Measurements from ENCODE around the gene IL17B. TPM values are rescaled to one million over a fixed set of nuclear protein-coding genes. Genes with fewer than 3 reads are reported as not detected.

The IL17B gene
- total RNA-seq, 1 experiment from 2014 or later = not detected

GRCh38 chr5:149357370-149358293 lies 21.5 kb downstream of the IL17B start, which contains the start of gene PCYOX1L:
Gene PCYOX1L (plus strand): TSS chr5:149358046. CDS start chr5:149358069, 23 bp downstream.
- H3K4ac ChIP-seq (ENCODE audit: low read depth, low read length) = no peak within 1 kb of the TSS
- H3K27me3 Mint-ChIP-seq (ENCODE audit: low read depth) = peaks cover 4% of the 10 kb centered on the region; the same call in 1 of the 2 replicates
- no peaks in the 10 kb centered on the region for H3K79me2 ChIP-seq (ENCODE audit: insufficient read depth, low read length)
- H2BK20ac ChIP-seq (ENCODE audit: low read depth, low read length, poor library complexity, severe bottlenecking) = no peak within 1 kb of the TSS
- peak within 1 kb of the TSS; percentile 16 for H3K9ac ChIP-seq (ENCODE audit: extremely low read depth, insufficient read length, low read length)
- no peak within 1 kb of the TSS for H3T11ph ChIP-seq (ENCODE audit: low read length)
- no peaks in the 10 kb centered on the region for H4K20me1 ChIP-seq (ENCODE audit: control insufficient read depth, insufficient read depth, insufficient read length)
- peaks cover 18% of the 10 kb centered on the region in 2 experiments for H3K4me1 Mint-ChIP-seq
- H3K4me1 ChIP-seq (ENCODE audit: insufficient read depth, low read length) = no peaks in the 10 kb centered on the region; the same call in 1 of the 2 replicates
- DNase-seq = peak; percentile 98
- no peak within 1 kb of the TSS for H2BK15ac ChIP-seq (ENCODE audit: low read depth, low read length)
- H2BK5ac ChIP-seq (ENCODE audit: insufficient read length, low read length) = no peak within 1 kb of the TSS
- no peaks in the 10 kb centered on the region for H3K9me3 ChIP-seq (ENCODE audit: control insufficient read depth, low read depth, low read length)
- no peak within 1 kb of the TSS for H2BK12ac ChIP-seq (ENCODE audit: insufficient read length, low read depth, low read length)
- H3K27me3 ChIP-seq (ENCODE audit: insufficient read depth, low read length) = no peaks in the 10 kb centered on the region
- H3K4me2 ChIP-seq (ENCODE audit: insufficient read depth, insufficient read length, low read length) = peak within 1 kb of the TSS; percentile 75
- H3K4me3 Mint-ChIP-seq = peak within 1 kb of the TSS; percentile 93 to 97
- no peak within 1 kb of the TSS for H3K14ac ChIP-seq (ENCODE audit: insufficient read depth, low read length)
- H3K79me1 ChIP-seq (ENCODE audit: insufficient read depth, low read depth, low read length, poor library complexity, severe bottlenecking) = no peaks in the 10 kb centered on the region
- H4K91ac ChIP-seq (ENCODE audit: insufficient read length, low read depth, low read length) = no peak within 1 kb of the TSS
- H3K18ac ChIP-seq (ENCODE audit: insufficient read length, low read depth, low read length) = no peak within 1 kb of the TSS
- H3K56ac ChIP-seq (ENCODE audit: insufficient read length, low read depth, low read length) = no peak within 1 kb of the TSS
- H4K8ac ChIP-seq (replicated peaks; ENCODE audit: insufficient read length, low read depth, low read length) = no peak within 1 kb of the TSS
- WGBS (ENCODE audit: extremely low coverage, insufficient read length, low lambda C conversion rate) = no CpG with 5 or more reads among the region's 61 CpGs
- TF ChIP-seq, protein P1, sequence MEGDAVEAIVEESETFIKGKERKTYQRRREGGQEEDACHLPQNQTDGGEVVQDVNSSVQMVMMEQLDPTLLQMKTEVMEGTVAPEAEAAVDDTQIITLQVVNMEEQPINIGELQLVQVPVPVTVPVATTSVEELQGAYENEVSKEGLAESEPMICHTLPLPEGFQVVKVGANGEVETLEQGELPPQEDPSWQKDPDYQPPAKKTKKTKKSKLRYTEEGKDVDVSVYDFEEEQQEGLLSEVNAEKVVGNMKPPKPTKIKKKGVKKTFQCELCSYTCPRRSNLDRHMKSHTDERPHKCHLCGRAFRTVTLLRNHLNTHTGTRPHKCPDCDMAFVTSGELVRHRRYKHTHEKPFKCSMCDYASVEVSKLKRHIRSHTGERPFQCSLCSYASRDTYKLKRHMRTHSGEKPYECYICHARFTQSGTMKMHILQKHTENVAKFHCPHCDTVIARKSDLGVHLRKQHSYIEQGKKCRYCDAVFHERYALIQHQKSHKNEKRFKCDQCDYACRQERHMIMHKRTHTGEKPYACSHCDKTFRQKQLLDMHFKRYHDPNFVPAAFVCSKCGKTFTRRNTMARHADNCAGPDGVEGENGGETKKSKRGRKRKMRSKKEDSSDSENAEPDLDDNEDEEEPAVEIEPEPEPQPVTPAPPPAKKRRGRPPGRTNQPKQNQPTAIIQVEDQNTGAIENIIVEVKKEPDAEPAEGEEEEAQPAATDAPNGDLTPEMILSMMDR (conservative IDR thresholded peaks at IDR 0.05) = no peak
- H3K36me3 Mint-ChIP-seq (ENCODE audit: insufficient read depth in 1 of 3, low read depth in 3 of 3) = peaks cover 4 to 32% (median 17%) of the 10 kb centered on the region in 3 experiments; a peak in 6 of 7 replicates
- H2AK5ac ChIP-seq (ENCODE audit: insufficient read length, low read length) = no peak within 1 kb of the TSS
- peaks cover 4% of the 10 kb centered on the region for H3K23me2 ChIP-seq (ENCODE audit: insufficient read length, low read depth, low read length, poor library complexity, severe bottlenecking)
- no peak within 1 kb of the TSS for H3K23ac ChIP-seq (ENCODE audit: insufficient read length, low read depth, low read length)
- H3K27ac ChIP-seq (ENCODE audit: insufficient read length, low read depth, low read length) = no peak within 1 kb of the TSS
- no peak within 1 kb of the TSS for H4K5ac ChIP-seq (ENCODE audit: insufficient read length, low read depth, low read length)
- H2AFZ ChIP-seq (ENCODE audit: low read length) = no peak within 1 kb of the TSS
- H3K9me3 Mint-ChIP-seq = no peaks in the 10 kb centered on the region
- H3K27ac Mint-ChIP-seq = peak within 1 kb of the TSS in 1 of 3 experiments; percentile 70; a peak in 2 of 7 replicates
- H2BK120ac ChIP-seq (ENCODE audit: low read depth, low read length, poor library complexity, severe bottlenecking) = no peak within 1 kb of the TSS

All from H9 (cell line).